NCI-H524 treated with DMSO at 0.1 percent for 48 hours (cell line): ENCODE measurements around the gene CBFA2T3.
"Not testable (repeated sequence)": the region's sequence is repeated elsewhere in the genome, so short reads cannot be mapped to it uniquely, and the experiment has no call there.

Experiments
- DNase-seq: peaks from one replicate; lab custom pipeline; 2025; lab: John Stamatoyannopoulos, UW

Gene CBFA2T3

GRCh38 chr16:89013111-89013510 is 36.1 kb upstream of the CBFA2T3 start:
- DNase-seq, result no peak

- no peak for DNase-seq
Observed at GRCh38 chr16:89012622-89012995, 35.6 kb upstream of the CBFA2T3 start.

- DNase-seq, result no peak
Observed at GRCh38 chr16:89011909-89012621, 35.1 kb upstream of the CBFA2T3 start.

GRCh38 chr16:89010210-89010925 is 33.4 kb upstream of the CBFA2T3 start:
- DNase-seq, result no peak

- no peak for DNase-seq
Observed at GRCh38 chr16:89009343-89010209, 32.6 kb upstream of the CBFA2T3 start.

- DNase-seq, result not testable (repeated sequence)
Observed at GRCh38 chr16:89008796-89009195, 31.8 kb upstream of the CBFA2T3 start.

GRCh38 chr16:89007371-89008249 is 30.6 kb upstream of the CBFA2T3 start:
- no peak for DNase-seq

GRCh38 chr16:89006036-89006752 is 29.2 kb upstream of the CBFA2T3 start:
- DNase-seq, result no peak

- DNase-seq, result no peak
Observed at GRCh38 chr16:89005201-89006035, 28.4 kb upstream of the CBFA2T3 start.

GRCh38 chr16:89004209-89004831 is 27.3 kb upstream of the CBFA2T3 start:
- DNase-seq, result no peak

- no peak for DNase-seq
Observed at GRCh38 chr16:89003831-89004208, 26.8 kb upstream of the CBFA2T3 start.

- DNase-seq, result no peak
Observed at GRCh38 chr16:89002851-89003830, 26.1 kb upstream of the CBFA2T3 start.

- DNase-seq, result not testable (repeated sequence)
Observed at GRCh38 chr16:89002081-89002480, 25.1 kb upstream of the CBFA2T3 start.

GRCh38 chr16:89001117-89002027 is 24.4 kb upstream of the CBFA2T3 start:
- DNase-seq, result no peak

GRCh38 chr16:89000207-89000959 is 23.4 kb upstream of the CBFA2T3 start:
- DNase-seq, result no peak

- no peak for DNase-seq
Observed at GRCh38 chr16:88999457-89000206, 22.6 kb upstream of the CBFA2T3 start.
